Large intestine (tissue), 3 donors: ENCODE results near the gene NCKAP5. TPM values are rescaled to one million over a fixed set of nuclear protein-coding genes. Genes with fewer than 3 reads are reported as not detected.

Experiments
- DNase-seq, 2 donors: peaks; one replicate each; pipeline versions ENCODE4 v3.0.0 to v3.0.0-alpha.2; 2013
- H3K27ac ChIP-seq: one replicate; pipeline ENCODE4 v1.5.1; 2013; ENCODE audit warnings: low read length
- H3K27me3 ChIP-seq: 2 replicates; pipeline ENCODE4 v1.6.1; 2013; ENCODE audit warnings: low read length; ENCODE audit not compliant: control insufficient read depth, insufficient read depth
- H3K36me3 ChIP-seq: 2 replicates; pipeline ENCODE4 v1.6.1; 2013; ENCODE audit warnings: low read length; ENCODE audit not compliant: control insufficient read depth, insufficient read depth
- H3K4me1 ChIP-seq: one replicate; pipeline ENCODE4 v1.6.1; 2013; ENCODE audit warnings: low read length; ENCODE audit not compliant: control insufficient read depth, insufficient read depth
- H3K4me3 ChIP-seq: one replicate; pipeline ENCODE4 v1.5.1; 2013; ENCODE audit warnings: low read length
- H3K9me3 ChIP-seq: one replicate; pipeline ENCODE4 v1.6.1; 2013; ENCODE audit warnings: mild to moderate bottlenecking, low read depth, low read length, moderate library complexity; ENCODE audit not compliant: control insufficient read depth
- WGBS: methylation state at CpG from one replicate; pipeline ENCODE4 v1.1.5; 2013; ENCODE audit warnings: low lambda C conversion rate; ENCODE audit not compliant: insufficient coverage; 5-methylcytosine and 5-hydroxymethylcytosine counted together
- polyA plus RNA-seq: library from polyadenylated mRNA; unstranded; fragments of 120-200 nt; gene quantifications from one replicate; pipeline ENCODE4 v1.2.1, GENCODE V29; 2013

The NCKAP5 gene
- polyA plus RNA-seq, 1 donor = 4.3 TPM

DNA sequence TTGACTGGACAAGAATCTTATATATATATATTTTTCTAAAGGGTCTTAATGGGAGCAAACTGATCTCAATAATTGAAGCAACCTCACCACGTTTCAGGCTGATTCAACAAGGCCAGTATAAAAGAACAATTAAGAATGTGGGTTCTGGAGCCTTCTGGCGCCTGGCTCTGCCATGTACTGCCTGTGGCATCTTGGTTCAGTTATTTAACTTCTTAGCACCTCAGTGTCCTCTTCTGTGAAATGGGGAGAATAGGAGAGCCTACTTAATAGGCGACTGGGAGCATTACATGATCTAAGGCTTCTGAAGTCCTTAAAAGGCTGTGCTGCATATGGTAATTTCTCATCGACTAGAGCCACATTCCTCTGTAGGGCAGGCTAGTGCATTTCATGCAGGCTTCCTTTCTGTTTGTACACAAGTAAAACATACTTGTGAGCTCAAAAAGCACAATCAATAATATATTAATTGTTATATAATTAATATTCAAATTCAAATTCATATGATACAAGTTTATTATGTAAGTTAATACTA is 779.9 kb downstream of the NCKAP5 start:
- H3K27ac ChIP-seq = no peak overlapping the region
- no peaks in the 10 kb centered on the region for H3K4me1 ChIP-seq
- no peak overlapping the region for H3K4me3 ChIP-seq
- no peaks in the 10 kb centered on the region for H3K9me3 ChIP-seq
- no peak for DNase-seq
- H3K36me3 ChIP-seq = peaks cover 3% of the 10 kb centered on the region
- WGBS = no CpG with 5 or more reads among the region's 4 CpGs
- H3K27me3 ChIP-seq = no peaks in the 10 kb centered on the region

GRCh38 chr2:132783883-132784282 is 784.4 kb downstream of the NCKAP5 start:
- WGBS = 80% methylated on average over 1 of the region's 11 CpGs

DNA sequence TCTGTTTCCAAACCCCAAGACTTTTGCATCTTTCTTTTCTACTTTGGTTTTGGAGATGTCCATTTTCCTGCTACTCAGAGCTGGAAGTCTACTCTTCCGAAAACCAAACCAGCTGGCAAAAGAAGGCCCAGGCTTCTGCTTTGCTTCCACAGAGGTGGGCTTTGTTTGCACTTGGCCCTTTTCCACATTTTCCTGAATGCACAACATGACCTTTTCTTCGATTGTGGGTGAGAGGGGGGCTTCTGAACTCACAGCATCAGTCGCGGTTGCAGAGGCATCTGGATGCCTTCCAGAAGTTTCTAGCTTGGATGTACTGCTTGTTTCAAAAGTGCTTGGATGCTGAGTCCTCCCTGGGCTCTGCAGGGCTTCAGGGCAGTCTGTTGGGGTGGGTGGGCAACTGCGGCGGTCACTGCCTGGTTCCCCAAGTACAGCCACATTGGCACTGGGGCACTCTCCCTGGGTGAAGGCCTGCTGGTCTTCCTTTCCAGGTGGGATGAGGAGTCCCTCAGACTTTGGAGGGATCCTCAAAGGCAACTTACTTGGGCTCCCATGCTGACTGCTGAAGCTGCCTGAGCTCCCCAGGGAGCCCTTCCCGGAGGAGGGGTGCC is 786.0 kb downstream of the NCKAP5 start:
- H3K4me3 ChIP-seq = no peak overlapping the region
- no peaks in the 10 kb centered on the region for H3K27me3 ChIP-seq
- no peaks in the 10 kb centered on the region for H3K4me1 ChIP-seq
- peaks cover 3% of the 10 kb centered on the region for H3K36me3 ChIP-seq
- no peak overlapping the region for H3K27ac ChIP-seq
- no peaks in the 10 kb centered on the region for H3K9me3 ChIP-seq
- DNase-seq = no peak
- WGBS = no CpG with 5 or more reads among the region's 7 CpGs

More at GRCh38 chr2:132783883-132784282, 784.4 kb downstream of the NCKAP5 start:
- Histone ChIP-seq H3K27me3 (no peaks in the 10 kb centered on the region), H3K27ac (no peak overlapping the region), H3K4me3 (no peak overlapping the region), H3K9me3 (no peaks in the 10 kb centered on the region), H3K36me3 (peaks cover 3% of the 10 kb centered on the region), H3K4me1 (no peaks in the 10 kb centered on the region)
- no peak for DNase-seq

- Histone ChIP-seq H3K9me3 (no peaks in the 10 kb centered on the region), H3K27me3 (no peaks in the 10 kb centered on the region), H3K4me1 (no peaks in the 10 kb centered on the region), H3K27ac (no peak overlapping the region), H3K4me3 (no peak overlapping the region), H3K36me3 (peaks cover 3% of the 10 kb centered on the region)
- no peak for DNase-seq
- WGBS = 71% methylated on average over 3 of the region's 5 CpGs
These were observed 787.6 kb downstream of the NCKAP5 start for GRCh38 chr2:132780651-132781050.

DNA sequence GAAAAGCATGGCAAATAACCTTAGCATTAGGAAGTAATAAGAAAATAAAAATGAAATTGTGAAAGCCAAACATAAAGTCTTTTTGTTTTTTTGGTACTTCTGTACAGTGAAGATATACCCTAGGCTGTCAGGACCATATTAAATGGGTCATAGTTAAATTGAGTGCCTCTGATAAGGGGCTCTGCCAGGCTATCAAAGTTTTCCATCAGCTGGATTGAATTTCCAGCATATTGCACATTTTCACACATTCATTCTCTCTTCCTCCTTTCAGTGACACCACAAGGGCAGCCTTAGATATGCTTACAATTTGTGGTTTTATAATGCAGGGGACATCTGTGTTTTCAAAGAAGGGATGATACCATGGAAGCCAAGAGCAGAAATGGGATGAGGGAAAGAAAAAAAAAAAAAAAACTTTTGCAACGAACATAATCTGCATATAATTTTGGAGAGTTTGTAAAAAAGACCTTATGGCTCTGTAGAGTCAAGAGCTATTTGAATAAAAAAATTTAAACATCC is 789.0 kb downstream of the NCKAP5 start:
- Histone ChIP-seq H3K9me3 (no peaks in the 10 kb centered on the region), H3K36me3 (no peaks in the 10 kb centered on the region), H3K27ac (no peak overlapping the region), H3K4me1 (no peaks in the 10 kb centered on the region), H3K27me3 (no peaks in the 10 kb centered on the region), H3K4me3 (no peak overlapping the region)
- 67% methylated on average over 1 of the region's 1 CpG for WGBS
- DNase-seq = no peak

- Histone ChIP-seq H3K4me3 (no peak overlapping the region), H3K4me1 (no peaks in the 10 kb centered on the region), H3K9me3 (no peaks in the 10 kb centered on the region), H3K27ac (no peak overlapping the region), H3K27me3 (no peaks in the 10 kb centered on the region), H3K36me3 (no peaks in the 10 kb centered on the region)
- no CpG with 5 or more reads among the region's 3 CpGs for WGBS
- no peak for DNase-seq
These were observed 792.0 kb downstream of the NCKAP5 start for GRCh38 chr2:132776287-132776686.

DNA sequence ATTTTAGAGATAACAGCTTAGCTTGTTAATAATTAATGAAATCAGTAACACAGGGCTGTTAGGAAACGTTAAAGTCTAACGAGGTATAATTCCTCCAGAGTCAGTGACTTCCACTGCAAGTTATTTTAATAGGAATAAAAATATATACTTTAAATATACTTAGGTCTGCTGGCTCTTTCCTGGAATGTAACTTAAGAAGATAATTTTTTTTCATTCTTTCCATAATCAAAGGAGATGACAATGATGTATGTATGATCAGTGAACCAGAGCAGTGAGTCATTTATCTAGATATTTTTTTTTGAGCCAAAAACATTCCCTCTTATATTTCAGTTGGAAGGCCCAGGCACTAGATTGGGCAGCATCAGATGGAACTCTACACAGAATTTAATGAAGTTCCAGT is 794.1 kb downstream of the NCKAP5 start:
- no peak for DNase-seq
- no peaks in the 10 kb centered on the region for H3K36me3 ChIP-seq
- no peaks in the 10 kb centered on the region for H3K27me3 ChIP-seq
- H3K27ac ChIP-seq = no peak overlapping the region
- H3K4me3 ChIP-seq = no peak overlapping the region
- H3K9me3 ChIP-seq = no peaks in the 10 kb centered on the region
- H3K4me1 ChIP-seq = no peaks in the 10 kb centered on the region
- no CpG with 5 or more reads among the region's 2 CpGs for WGBS

DNA sequence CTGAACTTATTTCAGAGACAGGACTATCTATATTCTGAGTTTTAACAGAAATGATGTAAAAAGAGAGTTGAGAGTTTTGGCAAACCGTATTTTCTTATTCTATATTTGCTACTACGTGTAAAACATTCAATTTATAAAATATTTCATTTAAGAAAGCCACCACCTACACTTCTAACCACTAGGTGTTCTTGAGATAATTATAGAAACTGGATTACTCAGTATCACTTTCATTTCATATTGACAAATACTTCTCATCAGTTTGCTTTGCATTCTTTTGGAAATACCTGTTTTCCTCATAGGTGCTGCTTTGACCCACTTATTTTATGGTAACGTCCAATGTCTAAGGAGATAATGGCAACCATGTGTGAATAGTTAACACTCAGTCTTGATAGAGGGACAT is 794.9 kb downstream of the NCKAP5 start:
- Histone ChIP-seq H3K27ac (no peak overlapping the region), H3K4me3 (no peak overlapping the region), H3K27me3 (no peaks in the 10 kb centered on the region), H3K36me3 (no peaks in the 10 kb centered on the region), H3K9me3 (no peaks in the 10 kb centered on the region), H3K4me1 (no peaks in the 10 kb centered on the region)
- peak in 1 of 2 donors; percentile 11 for DNase-seq
- WGBS = 100% methylated on average over 1 of the region's 3 CpGs

DNA sequence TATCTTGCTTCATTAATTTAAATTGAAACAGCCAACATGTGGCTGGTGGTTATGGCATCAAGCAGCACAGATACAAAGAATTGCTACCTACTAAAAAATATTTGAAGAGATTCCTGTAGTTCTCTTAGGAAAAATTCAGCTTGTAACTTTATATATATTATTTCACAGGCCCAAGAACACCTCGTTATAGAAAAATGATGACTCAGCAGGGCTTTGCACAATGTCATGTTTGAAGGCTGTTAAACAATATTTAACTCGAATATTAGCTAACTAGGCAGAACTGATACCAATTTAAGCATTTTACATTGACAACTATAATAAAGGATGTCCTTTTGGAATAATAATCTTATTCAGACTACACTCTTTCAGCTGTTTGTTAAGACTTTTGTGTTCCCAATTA is 795.9 kb downstream of the NCKAP5 start:
- DNase-seq = no peak
- no peaks in the 10 kb centered on the region for H3K9me3 ChIP-seq
- H3K4me3 ChIP-seq = no peak overlapping the region
- WGBS = 63% methylated on average over 1 of the region's 2 CpGs
- H3K4me1 ChIP-seq = no peaks in the 10 kb centered on the region
- H3K27me3 ChIP-seq = no peaks in the 10 kb centered on the region
- H3K27ac ChIP-seq = no peak overlapping the region
- no peaks in the 10 kb centered on the region for H3K36me3 ChIP-seq

DNA sequence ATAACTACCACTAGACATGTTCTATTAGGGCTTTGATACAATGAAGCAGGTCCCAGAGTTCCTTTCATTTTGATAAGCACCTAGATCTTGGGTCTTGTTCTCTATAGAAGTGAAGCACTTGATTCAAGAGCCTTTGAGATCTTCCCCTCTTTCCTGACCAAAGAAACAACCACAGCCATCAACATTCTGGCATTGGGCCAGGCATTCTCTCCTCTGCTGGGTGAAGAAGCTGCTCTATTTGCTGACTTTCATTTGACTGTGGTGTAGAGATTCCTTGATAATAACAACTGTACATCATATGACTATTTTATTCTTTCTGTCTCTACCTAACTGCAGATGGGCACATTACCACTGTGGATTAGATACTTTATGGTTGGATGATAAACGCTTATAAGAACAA is 801.7 kb downstream of the NCKAP5 start:
- H3K36me3 ChIP-seq = no peaks in the 10 kb centered on the region
- no peaks in the 10 kb centered on the region for H3K9me3 ChIP-seq
- WGBS = no CpG with 5 or more reads among the region's 1 CpG
- no peak overlapping the region for H3K4me3 ChIP-seq
- H3K27ac ChIP-seq = no peak overlapping the region
- no peaks in the 10 kb centered on the region for H3K4me1 ChIP-seq
- DNase-seq = no peak
- H3K27me3 ChIP-seq = no peaks in the 10 kb centered on the region

GRCh38 chr2:132761437-132761836 is 806.8 kb downstream of the NCKAP5 start:
- no CpG with 5 or more reads among the region's 1 CpG for WGBS

More at GRCh38 chr2:132761437-132761836, 806.8 kb downstream of the NCKAP5 start:
- H3K9me3 ChIP-seq = no peaks in the 10 kb centered on the region
- DNase-seq = no peak
- no peaks in the 10 kb centered on the region for H3K36me3 ChIP-seq
- no peak overlapping the region for H3K27ac ChIP-seq
- no peaks in the 10 kb centered on the region for H3K27me3 ChIP-seq
- H3K4me1 ChIP-seq = no peaks in the 10 kb centered on the region
- no peak overlapping the region for H3K4me3 ChIP-seq
